Stimulated activated CD4-positive, alpha-beta T cell treated with anti-CD3 and anti-CD28 coated beads, Interleukin-1b, Interleukin-23, amount 100 ng/mL, for 24 hours (primary cell): ENCODE results near the gene C17orf107.
A peak's percentile ranks its signal among the peaks of the same experiment; 100 is the strongest.
"Not testable (repeated sequence)": the region's sequence is repeated elsewhere in the genome, so short reads cannot be mapped to it uniquely, and the experiment has no call there.

Experiments used
- DNase-seq, 4 experiments: peaks; one replicate each; pipeline ENCODE4 v3.0.0-alpha.2; 2020; ENCODE audit warnings: low read depth in 4 of 4, low spot score in 1 of 4

C17orf107 gene

DNA sequence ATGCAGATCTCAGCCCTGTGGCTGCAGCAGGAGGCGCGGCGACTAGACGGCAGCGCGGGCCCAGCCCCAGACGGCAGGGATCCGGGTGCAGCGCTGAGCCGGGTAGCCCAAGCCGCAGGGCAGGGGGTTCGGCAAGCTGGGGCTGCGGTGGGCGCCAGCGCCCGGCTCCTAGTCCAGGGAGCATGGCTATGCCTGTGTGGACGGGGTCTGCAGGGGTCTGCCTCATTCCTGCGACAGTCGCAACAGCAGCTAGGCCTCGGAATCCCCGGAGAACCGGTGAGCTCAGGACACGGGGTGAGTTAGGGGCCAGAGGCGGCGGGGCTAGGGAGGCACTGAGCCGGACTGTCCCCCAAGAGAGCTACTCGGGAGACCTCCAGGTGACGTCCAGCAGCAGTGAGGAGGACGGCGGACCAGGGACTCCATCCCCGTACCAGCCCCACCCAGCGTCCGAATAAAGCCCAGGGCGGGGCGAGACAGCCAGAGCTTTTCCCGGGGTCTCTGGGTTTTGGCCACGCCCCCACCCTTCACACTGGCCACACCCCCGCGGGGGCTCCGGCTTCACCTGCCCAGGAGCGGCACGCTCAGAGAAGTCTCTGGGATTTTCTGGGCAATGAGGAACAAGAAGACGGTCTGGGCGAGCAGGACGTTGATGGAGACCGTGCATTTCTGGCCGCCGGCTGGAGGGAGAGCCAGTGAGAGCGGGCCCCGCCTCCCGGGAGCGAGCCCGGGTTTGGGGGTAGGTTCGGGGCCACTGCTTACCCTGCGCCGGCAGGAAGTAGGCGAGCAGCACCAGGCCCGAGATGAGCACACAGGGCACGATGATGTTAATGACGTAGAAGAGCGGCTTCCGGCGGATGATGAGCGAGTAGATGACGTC lies 1.1 kb downstream of the C17orf107 start:
- DNase-seq, result no peak

- DNase-seq, result no peak
Observed at GRCh38 chr17:4901108-4901647, 1.8 kb downstream of the C17orf107 start.

GRCh38 chr17:4901648-4902344 lies 2.5 kb downstream of the C17orf107 start:
- DNase-seq, result no peak

- no peak for DNase-seq
Observed at GRCh38 chr17:4902540-4902939, 3.2 kb downstream of the C17orf107 start.

GRCh38 chr17:4903051-4903818 lies 3.9 kb downstream of the C17orf107 start, which contains the start of gene CHRNE:
CHRNE (minus strand) TSS chr17:4903098; CDS start chr17:4903063, 35 bp downstream.
- peak; percentile 51 to 73 (median 54) for DNase-seq

GRCh38 chr17:4906642-4907041 lies 7.3 kb downstream of the C17orf107 start:
- not testable (repeated sequence) for DNase-seq

DNA sequence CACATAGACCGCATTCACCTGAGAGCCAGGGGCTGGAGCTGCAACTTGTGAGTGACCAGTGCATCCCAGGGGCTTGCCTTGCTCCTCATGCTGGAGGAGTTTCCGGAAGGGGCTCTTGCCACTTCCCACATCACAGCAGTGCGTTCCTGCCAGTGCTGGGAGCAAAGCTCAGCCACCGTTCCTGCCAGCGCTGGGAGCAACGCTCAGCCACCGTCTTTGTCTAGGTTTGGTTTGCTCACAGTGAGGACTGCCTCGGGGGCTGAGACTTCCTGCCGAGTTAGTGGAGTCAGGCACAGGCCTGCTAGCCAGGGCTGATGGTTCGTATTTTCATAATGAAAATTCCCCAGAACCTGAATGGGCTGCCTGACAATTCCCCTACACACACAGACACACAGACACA lies 9.0 kb downstream of the C17orf107 start:
- no peak for DNase-seq

DNA sequence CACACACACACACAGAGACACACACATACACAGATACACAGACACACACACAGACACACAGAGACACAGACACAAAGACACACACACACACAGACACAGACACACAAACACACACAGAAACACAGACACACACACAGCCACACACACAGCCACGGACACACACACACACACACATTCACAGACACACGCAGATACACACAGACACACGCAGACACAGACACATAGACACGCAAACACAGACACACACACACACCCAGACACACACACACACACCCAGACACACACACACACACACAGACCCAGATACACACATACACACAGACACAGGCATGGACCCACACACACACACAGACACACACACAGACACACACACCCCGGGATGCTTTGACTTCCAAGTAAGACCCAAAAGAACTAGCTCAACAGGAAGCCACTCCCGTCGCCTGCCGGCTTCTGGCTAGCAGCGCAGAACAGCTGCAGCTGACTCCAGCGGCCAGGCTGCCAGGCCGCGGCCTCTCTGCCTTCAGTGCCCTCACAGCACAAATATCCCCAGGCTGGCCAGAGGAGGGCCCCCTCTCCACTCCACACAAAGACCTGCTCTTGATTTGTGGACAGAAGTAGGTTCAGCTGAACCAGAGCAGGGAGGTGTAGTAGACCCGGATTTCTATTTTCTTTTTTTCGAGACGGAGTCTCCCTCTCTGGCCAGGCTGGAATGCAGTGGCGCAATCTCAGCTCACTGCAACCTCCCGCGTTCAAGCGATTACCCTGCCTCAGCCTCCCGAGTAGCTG lies 9.6 kb downstream of the C17orf107 start:
- DNase-seq, result peak in 2 of 4 experiments; percentile 45 to 59

GRCh38 chr17:4913994-4914393 lies 14.7 kb downstream of the C17orf107 start:
- DNase-seq, result no peak

DNA sequence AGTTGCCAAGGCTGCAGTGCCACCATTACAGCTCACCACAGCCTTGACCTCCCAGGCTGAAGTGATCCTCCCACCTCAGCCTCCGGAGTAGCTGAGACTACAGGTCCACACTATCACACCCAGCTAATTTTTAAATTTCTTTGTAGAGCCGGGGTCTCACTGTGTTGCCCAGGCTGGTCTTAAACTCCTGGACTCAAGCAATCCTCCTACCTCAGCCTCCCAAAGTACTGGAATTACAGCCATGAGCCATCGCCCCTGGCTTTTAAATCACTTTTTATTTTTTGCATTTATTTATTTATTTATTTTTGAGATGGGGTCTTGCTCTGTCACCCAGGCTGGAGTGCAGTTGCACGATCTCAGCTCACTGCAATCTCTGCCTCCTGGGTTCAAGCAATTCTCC lies 15.2 kb downstream of the C17orf107 start:
- not testable (repeated sequence) for DNase-seq

- DNase-seq, result no peak
Observed at GRCh38 chr17:4919511-4920047, 20.2 kb downstream of the C17orf107 start.

DNA sequence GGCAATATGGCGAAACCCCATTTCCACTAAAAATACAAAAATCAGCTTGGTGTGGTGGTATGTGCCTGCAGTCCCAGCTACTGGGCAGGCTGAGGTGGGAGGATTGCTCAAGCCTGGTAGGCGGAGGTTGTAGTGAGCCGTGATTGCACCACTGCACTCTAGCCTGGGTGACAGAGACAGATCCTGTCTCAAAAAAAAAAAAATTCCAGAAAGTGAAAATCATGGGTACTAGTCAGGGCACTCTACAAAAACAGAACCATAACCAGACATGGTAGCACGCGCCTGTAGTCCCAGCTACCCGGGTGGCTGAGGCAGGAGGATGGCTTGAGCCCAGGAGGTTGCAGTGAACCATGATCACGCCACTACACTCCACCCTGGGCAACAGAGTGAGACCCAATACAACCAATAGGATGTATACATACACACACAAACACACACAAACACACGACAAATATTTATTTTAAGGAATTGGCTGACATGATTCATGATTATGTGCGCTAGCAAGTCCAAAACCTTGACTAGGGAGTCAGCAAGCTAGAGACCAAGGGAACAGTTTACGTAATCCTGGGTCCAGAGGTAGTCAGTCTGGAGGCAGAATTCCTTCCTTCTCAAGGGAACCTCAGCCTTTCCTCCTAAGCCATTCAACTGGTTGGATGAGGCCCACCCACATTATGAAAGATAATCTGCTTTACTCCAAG lies 21.2 kb downstream of the C17orf107 start:
- DNase-seq, result no peak

DNA sequence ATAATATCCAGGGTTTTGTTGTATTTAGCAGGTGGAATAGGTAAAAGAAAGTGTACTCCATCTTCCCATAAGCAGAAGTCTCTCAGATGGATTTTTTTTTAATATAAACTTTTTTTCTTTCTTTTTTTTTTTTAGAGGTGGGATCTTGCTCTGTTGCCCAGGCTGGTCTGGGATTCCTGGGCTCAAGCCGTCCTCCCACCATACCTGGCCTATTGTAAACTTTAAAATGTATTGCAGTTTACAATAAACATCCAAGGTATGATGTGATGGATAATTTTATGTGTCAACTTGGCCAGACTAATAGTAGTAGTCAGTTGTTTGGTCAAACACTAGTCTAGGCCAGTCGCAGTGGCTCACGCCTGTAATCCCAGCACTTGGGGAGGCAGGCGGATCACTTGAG lies 22.0 kb downstream of the C17orf107 start:
- DNase-seq, result no peak

GRCh38 chr17:4926577-4927335 lies 27.4 kb downstream of the C17orf107 start:
- DNase-seq, result not testable (repeated sequence)

GRCh38 chr17:4928881-4929280 lies 29.5 kb downstream of the C17orf107 start:
- DNase-seq, result no peak

DNA sequence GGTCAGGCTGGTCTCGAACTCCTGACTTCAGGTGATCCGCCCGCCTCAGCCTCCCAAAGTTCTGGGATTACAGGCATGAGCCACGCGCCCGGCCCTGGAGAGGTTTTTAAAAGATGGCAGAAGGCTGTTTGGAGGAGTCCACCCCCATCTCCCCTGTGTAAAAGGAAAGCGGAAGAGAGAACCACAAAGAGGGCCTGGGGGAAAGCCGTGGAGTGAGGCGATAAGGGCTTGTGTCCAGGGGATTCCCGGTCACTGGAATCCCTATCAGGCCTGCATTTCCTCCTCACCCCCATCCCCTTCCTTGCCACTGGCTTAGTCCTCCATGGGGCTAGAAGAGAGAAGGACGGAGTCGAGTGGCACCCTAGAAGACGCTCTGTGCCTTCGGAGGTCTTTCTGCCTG lies 32.6 kb downstream of the C17orf107 start, which contains the start of gene GP1BA:
Gene GP1BA, plus strand, starts transcription at position 315 of the 400 bp plus-strand sequence. CDS start 328 bp downstream, outside the sequence.
- DNase-seq, result no peak

- no peak for DNase-seq
Observed at GRCh38 chr17:4932756-4933155, 33.4 kb downstream of the C17orf107 start.

- no peak for DNase-seq
Observed at GRCh38 chr17:4933646-4934045, 34.3 kb downstream of the C17orf107 start.
